OCI-LY1 (cell line): ENCODE data around the gene LANCL1.

Experiments
- H2AFZ ChIP-seq: fragments of 200-600 bp; sonication (generic), shearing (Covaris generic); 2 replicates; pipeline ENCODE4 v1.6.0; 2014; ENCODE audit warnings: antibody characterized with exemption, mild to moderate bottlenecking, low read length
- H3F3A ChIP-seq: fragments of 200-600 bp; sonication (generic), shearing (Covaris generic); 2 replicates; pipeline ENCODE4 v1.6.0; 2014; ENCODE audit warnings: mild to moderate bottlenecking, antibody characterized with exemption, low read length, moderate library complexity; ENCODE audit not compliant: insufficient read depth
- H3K27ac ChIP-seq: fragments of 200-600 bp; sonication (generic); 2 replicates; pipeline ENCODE4 v1.5.1; 2014; ENCODE audit warnings: low read length, mixed run types, mild to moderate bottlenecking, low read depth; ENCODE audit not compliant: poor library complexity, severe bottlenecking
- H3K27me3 ChIP-seq: fragments of 200-600 bp; sonication (generic); 2 replicates; pipeline ENCODE4 v1.6.0; 2014; ENCODE audit warnings: antibody characterized with exemption, mild to moderate bottlenecking, low read length, moderate library complexity; ENCODE audit not compliant: insufficient read depth
- H3K36me3 ChIP-seq: fragments of 200-600 bp; sonication (generic); 2 replicates; pipeline ENCODE4 v1.6.1; 2014; ENCODE audit warnings: mild to moderate bottlenecking, antibody characterized with exemption, low read length, moderate library complexity, mixed read lengths; ENCODE audit not compliant: insufficient read depth
- H3K4me1 ChIP-seq: fragments of 200-600 bp; sonication (generic); 2 replicates; pipeline ENCODE4 v1.5.1; 2014; ENCODE audit warnings: mild to moderate bottlenecking, low read length, moderate library complexity; ENCODE audit not compliant: insufficient read depth, severe bottlenecking
- H3K4me2 ChIP-seq: fragments of 200-600 bp; sonication (generic), shearing (Covaris generic); 2 replicates; pipeline ENCODE4 v1.6.1; 2014; ENCODE audit warnings: low read length
- H3K4me3 ChIP-seq: fragments of 200-600 bp; sonication (generic); 2 replicates; pipeline ENCODE4 v1.5.1; 2014; ENCODE audit warnings: low read length, low read depth, mild to moderate bottlenecking, mixed read lengths; ENCODE audit not compliant: poor library complexity, severe bottlenecking
- H3K79me2 ChIP-seq: fragments of 200-600 bp; shearing (Covaris generic); 2 replicates; pipeline ENCODE4 v1.6.1; 2016; ENCODE audit warnings: mixed run types, low read length, mixed read lengths; ENCODE audit not compliant: insufficient read depth
- H3K9ac ChIP-seq: fragments of 200-600 bp; sonication (generic), shearing (Covaris generic); 2 replicates; pipeline ENCODE4 v1.6.1; 2014; ENCODE audit warnings: mild to moderate bottlenecking, low read length, mixed read lengths
- H3K9me2 ChIP-seq: fragments of 200-600 bp; sonication (generic), shearing (Covaris generic); 2 replicates; pipeline ENCODE4 v1.6.1; 2014; ENCODE audit warnings: low read depth, mild to moderate bottlenecking, low read length, mixed read lengths
- H3K9me3 ChIP-seq: fragments of 200-600 bp; shearing (Covaris generic); 2 replicates; pipeline ENCODE4 v1.6.1; 2014; ENCODE audit warnings: low read length, mixed read lengths
- H4K20me1 ChIP-seq: fragments of 200-600 bp; sonication (generic), shearing (Covaris generic); 2 replicates; pipeline ENCODE4 v1.6.0; 2016; ENCODE audit warnings: mild to moderate bottlenecking, low read length; ENCODE audit not compliant: insufficient read depth
- EZH2 ChIP-seq: fragments of 200-600 bp; sonication (generic), shearing (Covaris generic); IDR thresholded peaks from 2 replicates; pipeline ENCODE4 v1.8.0; 2017; ENCODE audit warnings: borderline replicate concordance, mixed run types, mild to moderate bottlenecking, antibody characterized with exemption, low read length, moderate library complexity, mixed read lengths
- TF ChIP-seq, protein P1 (sequence below): fragments of 200-600 bp; sonication (generic), shearing (Covaris generic); IDR thresholded peaks from 2 replicates; pipeline ENCODE4 v1.5.1; 2017; ENCODE audit warnings: mild to moderate bottlenecking, antibody characterized with exemption, low read length, moderate library complexity, mixed read lengths

LANCL1 gene

GRCh38 chr2:210389856-210390255 lies 86.7 kb downstream of the LANCL1 start:
- Histone ChIP-seq H3K4me2 (no peak overlapping the region), H3K4me3 (no peak overlapping the region), H4K20me1 (no peaks in the 10 kb centered on the region), H3F3A (no peaks in the 10 kb centered on the region), H3K9me2 (no peaks in the 10 kb centered on the region), H3K27ac (no peak overlapping the region), H3K9ac (no peak overlapping the region), H3K27me3 (no peaks in the 10 kb centered on the region), H2AFZ (no peak overlapping the region), H3K4me1 (no peaks in the 10 kb centered on the region), H3K79me2 (no peaks in the 10 kb centered on the region), H3K36me3 (no peaks in the 10 kb centered on the region), H3K9me3 (no peaks in the 10 kb centered on the region)
- no peak for TF ChIP-seq EZH2
- TF ChIP-seq, protein P1, sequence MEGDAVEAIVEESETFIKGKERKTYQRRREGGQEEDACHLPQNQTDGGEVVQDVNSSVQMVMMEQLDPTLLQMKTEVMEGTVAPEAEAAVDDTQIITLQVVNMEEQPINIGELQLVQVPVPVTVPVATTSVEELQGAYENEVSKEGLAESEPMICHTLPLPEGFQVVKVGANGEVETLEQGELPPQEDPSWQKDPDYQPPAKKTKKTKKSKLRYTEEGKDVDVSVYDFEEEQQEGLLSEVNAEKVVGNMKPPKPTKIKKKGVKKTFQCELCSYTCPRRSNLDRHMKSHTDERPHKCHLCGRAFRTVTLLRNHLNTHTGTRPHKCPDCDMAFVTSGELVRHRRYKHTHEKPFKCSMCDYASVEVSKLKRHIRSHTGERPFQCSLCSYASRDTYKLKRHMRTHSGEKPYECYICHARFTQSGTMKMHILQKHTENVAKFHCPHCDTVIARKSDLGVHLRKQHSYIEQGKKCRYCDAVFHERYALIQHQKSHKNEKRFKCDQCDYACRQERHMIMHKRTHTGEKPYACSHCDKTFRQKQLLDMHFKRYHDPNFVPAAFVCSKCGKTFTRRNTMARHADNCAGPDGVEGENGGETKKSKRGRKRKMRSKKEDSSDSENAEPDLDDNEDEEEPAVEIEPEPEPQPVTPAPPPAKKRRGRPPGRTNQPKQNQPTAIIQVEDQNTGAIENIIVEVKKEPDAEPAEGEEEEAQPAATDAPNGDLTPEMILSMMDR, result no peak

GRCh38 chr2:210388148-210388547 lies 88.4 kb downstream of the LANCL1 start:
- Histone ChIP-seq H3K9me3 (no peaks in the 10 kb centered on the region), H3K36me3 (no peaks in the 10 kb centered on the region), H3K27ac (no peak overlapping the region), H3F3A (no peaks in the 10 kb centered on the region), H3K4me1 (no peaks in the 10 kb centered on the region), H3K79me2 (no peaks in the 10 kb centered on the region), H4K20me1 (no peaks in the 10 kb centered on the region), H3K4me2 (no peak overlapping the region), H3K9me2 (no peaks in the 10 kb centered on the region), H3K27me3 (no peaks in the 10 kb centered on the region), H3K4me3 (no peak overlapping the region), H3K9ac (no peak overlapping the region), H2AFZ (no peak overlapping the region)
- no peak for TF ChIP-seq EZH2
- TF ChIP-seq, protein P1, result no peak

DNA sequence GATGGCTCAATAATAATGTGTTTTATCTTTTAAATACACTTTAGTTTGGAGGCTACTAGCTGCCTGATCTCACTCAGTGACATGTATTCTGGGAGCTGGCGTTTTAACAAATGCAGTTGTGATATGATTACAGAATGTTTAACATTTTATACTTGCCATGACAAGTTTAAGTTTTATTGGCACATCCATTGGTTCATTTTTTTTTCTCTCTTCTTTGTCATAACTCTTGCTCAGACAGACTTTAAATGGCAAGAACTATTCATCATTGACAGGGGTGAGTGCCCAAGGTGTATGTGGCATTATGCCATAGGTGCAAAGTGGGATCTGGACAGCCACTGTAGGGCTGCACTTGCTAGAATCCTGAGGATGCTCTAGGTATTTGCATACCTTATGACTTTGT lies 89.5 kb downstream of the LANCL1 start:
- Histone ChIP-seq H3K4me1 (no peaks in the 10 kb centered on the region), H3K27me3 (no peaks in the 10 kb centered on the region), H3K27ac (no peak overlapping the region), H3K79me2 (no peaks in the 10 kb centered on the region), H4K20me1 (no peaks in the 10 kb centered on the region), H3K9me2 (no peaks in the 10 kb centered on the region), H3K4me2 (no peak overlapping the region), H2AFZ (no peak overlapping the region), H3K9ac (no peak overlapping the region), H3F3A (no peaks in the 10 kb centered on the region), H3K9me3 (no peaks in the 10 kb centered on the region), H3K4me3 (no peak overlapping the region), H3K36me3 (no peaks in the 10 kb centered on the region)
- no peak for TF ChIP-seq EZH2
- TF ChIP-seq, protein P1, result no peak
